Tibial nerve (tissue), 4 donors: ENCODE measurements around the gene RIOK2. TPM values are rescaled to one million over a fixed set of nuclear protein-coding genes. Genes with fewer than 3 reads are reported as not detected.

Experiments used
- DNase-seq, 2 donors: peaks; one replicate each; pipeline ENCODE4 v3.0.0-alpha.2; 2019; ENCODE audit warnings: low spot score in 2 of 2
- H3K27ac ChIP-seq, 4 donors: fragments of 200-600 bp; sonication (generic) in 3 of 4; one replicate each; pipeline ENCODE4 v1.5.1; 2017 to 2019; ENCODE audit warnings: mild to moderate bottlenecking in 1 of 4
- H3K27me3 ChIP-seq, 2 donors: fragments of 200-600 bp; sonication (generic) in 1 of 2; one replicate each; pipeline versions ENCODE4 v1.5.1 to v1.6.0; 2017 to 2019
- H3K36me3 ChIP-seq, 3 donors: fragments of 200-600 bp; sonication (generic); one replicate each; pipeline ENCODE4 v1.5.1; 2018 to 2019
- H3K4me1 ChIP-seq, 4 donors: fragments of 200-600 bp; sonication (generic) in 3 of 4; one replicate each; pipeline ENCODE4 v1.5.1; 2017 to 2019
- H3K4me3 ChIP-seq, 4 donors: fragments of 200-600 bp; sonication (generic) in 3 of 4; one replicate each; pipeline ENCODE4 v1.5.1; 2017 to 2019; ENCODE audit warnings: mild to moderate bottlenecking in 1 of 4, moderate library complexity in 1 of 4
- H3K9me3 ChIP-seq, 4 donors: fragments of 200-600 bp; sonication (generic) in 3 of 4; one replicate each; pipeline ENCODE4 v1.5.1; 2017 to 2019
- CTCF ChIP-seq, 5 experiments: fragments of 200-600 bp in 3 of 5; fragments of 450-650 bp in 2 of 5; sonication (generic) in 3 of 5; IDR thresholded peaks; one replicate each; pipeline ENCODE4 v1.5.1; 2016 to 2019; ENCODE audit warnings: antibody characterized with exemption in 5 of 5, mild to moderate bottlenecking in 3 of 5, moderate library complexity in 2 of 5
- EP300 ChIP-seq, 2 donors: sonication (generic); formaldehyde crosslinking; IDR thresholded peaks; one replicate each; pipeline ENCODE4 v1.6.1; 2017; ENCODE audit warnings: antibody characterized with exemption in 2 of 2, mild to moderate bottlenecking in 1 of 2
- POLR2A ChIP-seq, 2 donors: fragments of 450-650 bp; IDR thresholded peaks; one replicate each; pipeline ENCODE4 v1.6.1; 2017; ENCODE audit warnings: antibody characterized with exemption in 2 of 2, mild to moderate bottlenecking in 2 of 2, moderate library complexity in 2 of 2
- WGBS, 2 donors: methylation state at CpG; one replicate each; pipeline ENCODE4 v1.1.5; 2018; 5-methylcytosine and 5-hydroxymethylcytosine counted together
- total RNA-seq, 4 donors: library from RNA; depleted of rRNA; stranded (reverse); fragments of >200 nt; gene quantifications; one replicate each; pipeline ENCODE4 v1.1.0, GENCODE V29; 2016

RIOK2 gene
- total RNA-seq, 4 donors from 2014 or later = 16.7 to 44.7 (median 27.3) TPM

- Histone ChIP-seq H3K27me3 (no peaks in the 10 kb centered on the region), H3K36me3 (no peaks in the 10 kb centered on the region), H3K4me3 (no peak overlapping the region), H3K9me3 (no peaks in the 10 kb centered on the region), H3K27ac (no peak overlapping the region), H3K4me1 (no peaks in the 10 kb centered on the region)
- DNase-seq = no peak
- WGBS, 2 donors = 56 to 62% methylated on average over 5 of the region's 5 CpGs
- TF ChIP-seq CTCF (IDR thresholded peaks at IDR 0.05) (no peak), EP300 (IDR thresholded peaks at IDR 0.05) (no peak), POLR2A (IDR thresholded peaks at IDR 0.05) (no peak)
These were observed 51.1 kb downstream of the RIOK2 start for GRCh38 chr5:97131921-97132320.

- TF ChIP-seq EP300 (IDR thresholded peaks at IDR 0.05) = no peak
- no peak for TF ChIP-seq CTCF (IDR thresholded peaks at IDR 0.05)
- TF ChIP-seq POLR2A (IDR thresholded peaks at IDR 0.05) = no peak
These were observed 51.8 kb downstream of the RIOK2 start for GRCh38 chr5:97131139-97131710.

GRCh38 chr5:97127727-97128126, 55.3 kb downstream of the RIOK2 start:
- H3K4me3 ChIP-seq = no peak overlapping the region
- DNase-seq = no peak
- no peaks in the 10 kb centered on the region for H3K9me3 ChIP-seq
- TF ChIP-seq CTCF (IDR thresholded peaks at IDR 0.05) (no peak), EP300 (IDR thresholded peaks at IDR 0.05) (no peak), POLR2A (IDR thresholded peaks at IDR 0.05) (no peak)
- WGBS, 2 donors = 79 to 92% methylated on average over 1 of the region's 1 CpG
- H3K27ac ChIP-seq = no peak overlapping the region
- no peaks in the 10 kb centered on the region for H3K36me3 ChIP-seq
- H3K4me1 ChIP-seq = no peaks in the 10 kb centered on the region
- H3K27me3 ChIP-seq = no peaks in the 10 kb centered on the region

More at GRCh38 chr5:97131139-97131710, 51.8 kb downstream of the RIOK2 start:
- Histone ChIP-seq H3K27ac (no peak overlapping the region), H3K27me3 (no peaks in the 10 kb centered on the region), H3K4me3 (no peak overlapping the region), H3K4me1 (no peaks in the 10 kb centered on the region), H3K36me3 (no peaks in the 10 kb centered on the region), H3K9me3 (no peaks in the 10 kb centered on the region)
- DNase-seq = no peak

- Histone ChIP-seq H3K27ac (no peak overlapping the region), H3K27me3 (no peaks in the 10 kb centered on the region), H3K4me3 (no peak overlapping the region), H3K36me3 (no peaks in the 10 kb centered on the region), H3K4me1 (no peaks in the 10 kb centered on the region), H3K9me3 (no peaks in the 10 kb centered on the region)
- WGBS, 2 donors = 44 to 48% methylated on average over 3 of the region's 3 CpGs
- no peak for TF ChIP-seq POLR2A (IDR thresholded peaks at IDR 0.05)
- no peak for TF ChIP-seq EP300 (IDR thresholded peaks at IDR 0.05)
- TF ChIP-seq CTCF (IDR thresholded peaks at IDR 0.05) = no peak
- no peak for DNase-seq
These were observed 57.8 kb downstream of the RIOK2 start for GRCh38 chr5:97125125-97125683.

- TF ChIP-seq CTCF (IDR thresholded peaks at IDR 0.05) = no peak
- no peak for TF ChIP-seq POLR2A (IDR thresholded peaks at IDR 0.05)
- no peak for TF ChIP-seq EP300 (IDR thresholded peaks at IDR 0.05)
- Histone ChIP-seq H3K27me3 (no peaks in the 10 kb centered on the region), H3K27ac (no peak overlapping the region), H3K4me1 (no peaks in the 10 kb centered on the region), H3K9me3 (no peaks in the 10 kb centered on the region), H3K36me3 (no peaks in the 10 kb centered on the region), H3K4me3 (no peak overlapping the region)
- DNase-seq = no peak
- 60 to 63% methylated on average over 2 of the region's 2 CpGs for WGBS, 2 donors
These were observed 58.7 kb downstream of the RIOK2 start for GRCh38 chr5:97124335-97124734.
